H1 (cell line): ENCODE results near the gene TPM2.

Experiments
- CEBPB ChIP-seq: IDR thresholded peaks from 2 replicates; pipeline ENCODE4 v1.6.1; 2012; ENCODE audit warnings: low read depth, low read length
- CHD7 ChIP-seq: fragments of 300-600 bp; sonication (generic); IDR thresholded peaks from 2 replicates; pipeline ENCODE4 v1.7.1; 2012; ENCODE audit warnings: low read length, moderate library complexity, mild to moderate bottlenecking, inconsistent platforms; ENCODE audit not compliant: insufficient replicate concordance
- EZH2 ChIP-seq: fragments of 200-600 bp; sonication (generic); IDR thresholded peaks from 2 replicates; pipeline ENCODE4 v1.7.1; 2012; ENCODE audit warnings: low read depth, mild to moderate bottlenecking, moderate library complexity, low read length, inconsistent platforms; ENCODE audit not compliant: severe bottlenecking
- MAFK ChIP-seq: IDR thresholded peaks from 2 replicates; pipeline ENCODE4 v1.6.1; 2012; ENCODE audit warnings: low read depth, mild to moderate bottlenecking, improper control_type of control experiment, low read length
- POLR2AphosphoS5 ChIP-seq: IDR thresholded peaks from 2 replicates; pipeline ENCODE4 v1.6.1; 2011; ENCODE audit warnings: low read depth, low read length
- RBBP5 ChIP-seq: IDR thresholded peaks from 2 replicates; pipeline ENCODE4 v1.7.1; 2012; ENCODE audit warnings: low read depth, mild to moderate bottlenecking, inconsistent platforms, low read length, moderate library complexity, borderline replicate concordance
- TF ChIP-seq, protein P1 (sequence below), 3 experiments: IDR thresholded peaks; 1 replicate in 2 of 3; 2 replicates in 1 of 3; pipeline versions ENCODE4 v1.5.1 to v1.6.1; 2011; ENCODE audit warnings: low read length in 3 of 3, mild to moderate bottlenecking in 3 of 3, inconsistent platforms in 2 of 3, low read depth in 1 of 3, moderate library complexity in 1 of 3; ENCODE audit not compliant: insufficient read depth in 1 of 3; ENCODE audit errors: control extremely low read depth in 1 of 3

DNA sequence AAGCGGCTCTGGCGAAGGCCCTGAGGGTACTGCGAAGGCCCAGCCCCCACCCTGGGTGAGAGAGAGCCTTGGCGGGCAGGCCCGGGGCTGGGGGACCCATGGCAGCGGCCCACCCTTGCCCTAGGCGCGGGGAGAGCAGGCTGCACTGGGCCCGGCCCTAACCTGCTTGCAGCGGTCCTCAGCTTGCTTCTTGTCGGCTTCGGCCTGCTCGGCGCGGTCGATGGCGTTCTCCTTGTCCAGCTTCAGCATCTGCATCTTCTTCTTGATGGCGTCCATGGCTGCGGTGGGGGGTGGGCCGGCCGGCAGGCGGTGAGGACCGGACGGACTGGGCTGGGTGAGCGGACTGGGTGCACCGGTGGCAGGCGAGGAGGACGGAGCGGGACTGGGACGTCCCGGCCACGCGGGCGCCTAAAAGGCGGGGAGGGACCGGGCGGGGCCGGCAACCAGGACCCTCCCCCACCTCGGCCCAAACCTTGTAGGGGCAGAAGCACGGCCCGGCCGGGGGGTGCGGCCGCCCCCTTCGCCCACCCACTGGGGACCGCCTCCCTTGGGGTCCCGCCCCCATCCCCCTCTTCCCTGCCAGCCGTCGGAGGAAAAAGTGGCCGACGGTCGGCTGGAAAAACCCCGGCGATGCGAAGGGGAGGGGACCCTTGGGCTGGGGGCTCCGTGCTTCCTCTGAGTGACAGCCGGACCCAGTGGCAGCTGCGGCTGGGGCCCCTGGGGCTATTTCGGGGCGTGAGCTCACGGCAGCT lies at the start of gene TPM2:
- TF ChIP-seq CEBPB (no peak), RBBP5 (no peak), EZH2 (no peak), MAFK (no peak), CHD7 (no peak), POLR2AphosphoS5 (peak; percentile 79)
- TF ChIP-seq, protein P1, sequence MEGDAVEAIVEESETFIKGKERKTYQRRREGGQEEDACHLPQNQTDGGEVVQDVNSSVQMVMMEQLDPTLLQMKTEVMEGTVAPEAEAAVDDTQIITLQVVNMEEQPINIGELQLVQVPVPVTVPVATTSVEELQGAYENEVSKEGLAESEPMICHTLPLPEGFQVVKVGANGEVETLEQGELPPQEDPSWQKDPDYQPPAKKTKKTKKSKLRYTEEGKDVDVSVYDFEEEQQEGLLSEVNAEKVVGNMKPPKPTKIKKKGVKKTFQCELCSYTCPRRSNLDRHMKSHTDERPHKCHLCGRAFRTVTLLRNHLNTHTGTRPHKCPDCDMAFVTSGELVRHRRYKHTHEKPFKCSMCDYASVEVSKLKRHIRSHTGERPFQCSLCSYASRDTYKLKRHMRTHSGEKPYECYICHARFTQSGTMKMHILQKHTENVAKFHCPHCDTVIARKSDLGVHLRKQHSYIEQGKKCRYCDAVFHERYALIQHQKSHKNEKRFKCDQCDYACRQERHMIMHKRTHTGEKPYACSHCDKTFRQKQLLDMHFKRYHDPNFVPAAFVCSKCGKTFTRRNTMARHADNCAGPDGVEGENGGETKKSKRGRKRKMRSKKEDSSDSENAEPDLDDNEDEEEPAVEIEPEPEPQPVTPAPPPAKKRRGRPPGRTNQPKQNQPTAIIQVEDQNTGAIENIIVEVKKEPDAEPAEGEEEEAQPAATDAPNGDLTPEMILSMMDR (IDR thresholded peaks at IDR 0.05; ENCODE audit: control extremely low read depth in 1 of 3, insufficient read depth in 1 of 3, low read depth in 1 of 3, low read length in 3 of 3): no peak
